Activated gamma-delta T cell (primary cell): ENCODE measurements around the gene PPP1R14C.
A peak's percentile ranks its signal among the peaks of the same experiment; 100 is the strongest.
"Not testable (repeated sequence)": the region's sequence is repeated elsewhere in the genome, so short reads cannot be mapped to it uniquely, and the experiment has no call there.

Experiments
- DNase-seq: peaks from one replicate; lab custom pipeline; 2025; lab: John Stamatoyannopoulos, UW
- total RNA-seq, 2 donors: gene quantifications; one replicate each; lab custom pipeline; 2026; lab: John Stamatoyannopoulos, UW

Gene PPP1R14C, protein sequence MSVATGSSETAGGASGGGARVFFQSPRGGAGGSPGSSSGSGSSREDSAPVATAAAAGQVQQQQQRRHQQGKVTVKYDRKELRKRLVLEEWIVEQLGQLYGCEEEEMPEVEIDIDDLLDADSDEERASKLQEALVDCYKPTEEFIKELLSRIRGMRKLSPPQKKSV
- total RNA-seq = 0.10 to 0.17 reads per million in 2 donors

DNA sequence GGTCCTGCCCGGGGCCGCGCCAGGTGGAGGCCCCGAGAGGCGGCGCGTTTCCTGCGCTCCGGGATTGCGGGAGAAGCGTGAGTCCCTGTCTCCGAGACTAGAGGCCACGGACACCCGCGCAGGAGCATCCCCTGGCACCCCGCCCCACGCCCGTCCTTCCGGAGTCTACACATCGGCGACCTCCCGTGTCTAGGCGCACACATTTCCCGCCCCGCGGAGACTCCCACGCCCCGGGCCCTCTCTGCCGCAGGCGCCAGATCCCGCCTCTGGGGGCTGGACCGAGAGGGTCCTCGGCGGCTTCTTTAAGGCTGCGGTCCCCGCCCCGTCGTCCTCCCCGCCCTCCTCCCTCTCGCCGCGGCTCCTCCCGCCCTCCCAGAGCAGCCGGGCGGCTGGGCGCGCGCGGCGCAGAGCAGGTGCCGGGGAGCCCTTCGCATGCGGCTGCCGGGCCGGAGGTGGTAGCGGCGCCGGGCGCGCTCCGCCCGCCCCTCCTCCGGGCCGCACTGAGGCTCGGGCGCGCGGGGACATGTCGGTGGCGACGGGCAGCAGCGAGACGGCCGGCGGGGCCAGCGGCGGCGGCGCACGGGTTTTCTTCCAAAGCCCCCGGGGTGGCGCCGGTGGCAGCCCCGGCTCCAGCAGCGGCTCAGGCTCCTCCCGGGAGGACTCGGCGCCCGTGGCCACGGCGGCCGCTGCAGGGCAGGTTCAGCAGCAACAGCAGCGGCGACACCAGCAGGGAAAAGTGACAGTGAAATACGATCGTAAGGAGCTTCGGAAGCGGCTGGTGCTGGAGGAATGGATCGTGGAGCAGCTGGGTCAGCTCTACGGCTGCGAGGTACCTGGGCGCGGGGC, at the start of gene PPP1R14C:
Gene PPP1R14C (plus strand): TSS at position 375 of the 846 bp plus-strand sequence. CDS start 149 bp downstream, at position 524.
- peak; percentile 21 for DNase-seq

DNA sequence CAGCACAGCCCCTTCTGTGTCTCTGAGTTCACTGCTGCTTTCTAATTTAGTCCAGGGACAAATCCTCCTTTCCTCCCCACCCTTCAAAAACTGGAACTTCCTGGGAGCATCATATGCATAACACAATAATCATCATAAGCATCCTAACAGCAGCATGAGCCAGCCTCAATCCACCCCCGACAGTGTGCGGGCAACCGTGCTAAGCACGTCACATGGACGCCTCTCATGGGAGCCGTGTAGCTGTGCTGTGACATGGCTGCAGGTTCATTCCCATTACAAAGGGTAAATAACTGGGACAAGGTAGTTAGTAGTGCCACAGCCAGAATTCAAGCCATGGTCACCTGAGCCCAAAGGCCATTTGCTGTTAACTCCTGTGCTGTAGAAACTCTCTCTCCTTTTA, 49.4 kb upstream of the PPP1R14C start:
- no peak for DNase-seq

DNA sequence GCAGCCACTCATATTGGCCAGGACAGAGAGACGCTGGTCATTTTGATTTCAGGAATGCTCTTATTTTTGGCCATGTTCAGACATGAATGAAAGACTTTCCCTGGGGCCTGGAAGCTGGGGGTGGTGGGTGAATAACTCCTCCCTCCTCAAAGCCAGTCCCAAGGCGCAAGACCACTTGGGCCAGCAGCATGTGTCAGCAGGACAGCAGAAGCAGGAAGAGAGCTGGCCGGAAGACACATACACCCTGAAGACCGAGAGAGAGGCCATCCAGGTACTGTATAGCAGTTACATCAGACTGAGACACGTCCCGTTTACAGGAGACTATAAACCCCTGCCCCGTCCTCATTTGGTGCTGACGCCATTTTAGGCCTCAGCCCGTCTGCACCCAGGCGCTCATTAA, 44.7 kb upstream of the PPP1R14C start:
- DNase-seq = no peak

DNA sequence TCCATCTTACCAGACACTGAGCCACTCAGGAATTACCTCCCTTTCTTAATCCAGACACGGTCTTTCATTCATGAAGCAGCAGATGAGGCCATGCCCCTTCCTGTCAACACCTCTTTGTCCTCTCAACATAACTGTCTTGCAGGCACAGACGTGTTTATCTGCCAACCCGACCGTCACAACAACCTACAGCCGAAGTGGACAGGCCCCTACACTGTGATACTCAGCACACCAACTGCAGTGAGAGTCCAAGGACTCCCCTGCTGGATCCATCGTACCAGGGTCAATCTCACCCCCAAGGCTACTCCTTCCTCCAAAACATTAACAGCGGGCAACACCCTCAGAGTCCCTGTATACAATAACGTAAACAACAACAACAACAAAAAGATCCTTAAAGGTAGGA, 43.3 kb upstream of the PPP1R14C start:
- no peak for DNase-seq

DNA sequence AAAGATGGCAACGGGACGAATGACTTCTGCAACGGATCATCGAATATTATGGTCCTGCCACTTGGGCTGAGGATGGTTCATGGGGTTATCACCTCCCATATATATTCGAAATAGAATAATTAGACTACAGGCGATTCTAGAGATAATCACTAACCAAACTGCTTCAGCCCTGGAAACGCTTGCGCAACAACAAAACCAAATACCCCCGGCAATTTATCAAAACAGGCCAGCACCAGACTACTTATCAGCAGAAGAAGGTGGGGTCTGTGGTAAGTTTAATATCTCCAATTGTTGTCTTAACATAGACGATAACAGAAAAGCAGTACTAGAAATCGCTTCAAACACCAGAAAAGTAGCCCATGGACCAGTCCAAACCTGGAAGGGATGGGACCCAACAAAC, 42.9 kb upstream of the PPP1R14C start:
- no peak for DNase-seq

DNA sequence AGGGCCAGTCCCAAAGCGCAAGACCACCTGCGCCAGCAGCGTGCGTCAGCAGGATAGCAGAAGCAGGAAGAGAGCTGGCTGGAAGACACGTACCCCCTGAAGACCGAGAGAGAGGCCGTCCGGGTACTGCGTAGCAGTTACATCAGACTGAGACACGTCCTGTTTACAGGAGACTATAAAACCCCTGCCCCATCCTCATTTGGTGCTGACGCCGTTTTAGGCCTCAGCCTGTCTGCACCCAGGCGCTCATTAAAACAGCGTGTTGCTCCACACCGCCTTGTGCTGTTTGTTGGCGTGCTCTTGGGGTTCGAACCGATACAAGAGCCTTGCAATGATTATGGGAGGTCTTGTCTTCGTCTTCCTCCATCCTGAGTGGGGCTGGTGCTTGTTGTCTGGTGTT, 42.1 kb upstream of the PPP1R14C start:
- no peak for DNase-seq

DNA sequence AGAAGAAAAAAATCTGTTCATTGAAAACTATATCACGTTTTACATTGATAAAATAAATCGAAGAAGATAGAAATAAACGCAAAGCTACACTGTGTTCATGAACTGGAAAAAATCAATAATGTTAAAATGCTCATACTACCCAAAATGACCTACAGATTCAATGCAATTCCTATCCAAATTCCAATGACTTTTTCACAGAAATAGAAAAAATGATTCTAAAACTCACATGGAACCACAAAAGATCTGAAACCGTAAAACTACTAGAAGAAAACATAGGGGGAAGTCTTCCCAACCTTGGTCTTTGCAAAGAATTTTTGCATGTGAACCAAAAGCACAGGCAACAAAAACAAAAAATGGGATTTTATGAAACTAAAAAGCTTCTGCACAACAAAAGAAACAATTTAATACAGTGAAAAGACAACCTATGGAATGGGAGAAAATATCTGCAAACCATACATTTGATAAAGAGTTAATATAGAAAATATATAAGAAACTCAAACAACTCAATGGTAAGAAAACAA, 40.0 kb upstream of the PPP1R14C start:
- DNase-seq = no peak

DNA sequence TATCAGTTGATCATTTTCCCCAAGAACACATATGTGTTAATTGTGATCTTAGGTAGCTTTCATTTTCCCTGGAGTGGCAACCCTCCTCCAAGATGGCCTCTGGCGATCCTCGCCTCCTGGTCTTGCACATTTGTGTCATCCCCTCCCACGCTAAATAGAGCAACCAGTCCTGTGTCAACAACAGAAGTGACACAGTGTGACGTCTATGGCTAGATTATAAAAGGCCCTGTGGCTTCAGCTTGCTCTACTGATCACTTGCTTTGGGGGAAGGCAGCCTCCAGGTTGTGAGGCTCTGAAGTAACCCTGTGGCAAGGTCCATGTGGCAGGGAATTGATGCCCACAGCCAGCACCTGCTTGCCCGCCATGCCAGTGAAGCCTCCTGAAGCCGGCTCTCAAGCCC, 30.6 kb upstream of the PPP1R14C start:
- DNase-seq = no peak

DNA sequence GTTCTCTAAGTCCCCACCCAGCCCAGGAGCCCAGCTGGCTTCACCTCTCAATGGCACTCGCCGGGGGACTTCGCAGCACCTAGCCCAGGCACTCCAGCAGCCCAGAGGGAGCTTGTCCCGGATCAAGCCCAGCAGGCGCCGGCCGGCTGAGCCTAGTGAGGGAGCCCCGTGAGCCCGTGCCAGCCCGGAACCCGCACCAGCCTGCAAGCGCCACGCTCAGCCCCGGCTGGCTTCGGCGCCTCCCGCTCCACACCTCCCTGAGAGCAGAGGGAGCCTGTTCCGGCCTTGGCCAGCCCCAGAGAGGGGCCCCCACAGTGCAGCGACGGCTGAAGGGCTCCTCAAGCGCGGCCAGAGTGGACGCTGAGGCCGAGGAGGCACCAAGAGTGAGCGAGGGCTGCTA, 27.1 kb upstream of the PPP1R14C start:
- no peak for DNase-seq

DNA sequence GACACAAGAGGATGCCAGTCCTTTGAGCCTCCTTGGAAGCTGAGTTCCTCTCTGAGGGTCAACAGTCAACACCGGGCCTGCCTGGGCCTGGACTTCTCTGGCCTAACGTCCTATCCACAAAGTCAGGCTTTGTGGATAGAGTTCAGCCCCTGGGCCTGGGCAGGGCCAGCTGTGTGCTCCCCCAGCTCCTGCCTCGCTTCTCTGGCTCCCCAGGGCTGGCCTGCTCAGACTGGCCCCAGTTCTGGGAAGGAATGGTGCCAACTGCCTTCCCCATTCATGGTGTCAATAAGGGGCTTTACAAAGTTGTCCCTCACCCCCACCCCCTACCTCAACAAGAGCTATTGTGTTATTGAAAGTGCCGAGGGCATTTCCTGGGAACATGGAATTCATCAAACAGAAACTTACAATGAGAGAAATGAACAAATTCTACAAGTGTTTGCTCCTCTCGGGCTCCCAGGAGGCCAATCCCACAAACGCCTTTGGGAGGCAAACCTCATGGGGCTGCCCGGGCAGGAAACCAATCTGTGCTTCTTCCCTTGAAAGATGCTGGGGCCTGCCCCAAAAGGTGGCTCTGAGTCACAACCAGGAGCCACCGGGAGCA, 26.5 kb upstream of the PPP1R14C start:
- no peak for DNase-seq

DNA sequence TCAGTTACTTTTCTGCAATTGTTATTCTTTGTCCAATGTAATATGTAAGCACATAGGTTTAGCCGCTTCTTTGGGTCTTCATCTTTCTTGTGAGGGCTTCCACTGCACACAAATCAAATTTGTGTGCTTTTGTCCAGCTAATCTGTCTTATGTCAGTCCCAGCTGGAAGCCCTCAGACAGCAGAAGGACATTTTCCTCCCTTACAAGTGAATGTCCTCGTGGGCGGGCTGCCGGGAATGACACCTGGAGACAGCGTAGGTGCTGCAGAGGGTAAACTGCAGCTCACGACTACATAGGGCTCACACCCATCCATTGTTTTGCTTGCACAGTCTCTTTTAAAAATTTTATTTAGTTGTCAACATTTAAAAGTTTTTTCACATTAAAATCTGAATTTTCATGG, 24.6 kb upstream of the PPP1R14C start:
- no peak for DNase-seq

DNA sequence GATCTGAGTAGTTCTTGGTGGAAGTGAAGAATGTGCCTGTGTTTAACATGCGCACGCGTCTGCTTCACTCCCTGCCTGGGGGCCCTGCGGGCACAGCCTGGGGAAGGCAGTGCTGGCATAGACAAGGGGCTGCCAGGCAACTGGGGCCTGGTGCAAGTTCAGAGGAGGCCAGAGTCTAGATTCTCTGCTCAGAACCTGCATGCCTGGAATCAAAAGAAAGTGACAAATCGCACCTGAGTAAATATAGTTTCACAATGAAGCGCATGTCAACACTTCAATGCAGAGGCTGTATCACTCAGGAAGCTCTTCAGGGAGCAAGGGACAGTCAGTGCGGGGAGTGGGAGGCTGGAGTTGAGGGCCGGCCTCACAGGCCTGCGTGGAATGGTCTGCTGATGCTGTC, 24.2 kb upstream of the PPP1R14C start:
- no peak for DNase-seq

DNA sequence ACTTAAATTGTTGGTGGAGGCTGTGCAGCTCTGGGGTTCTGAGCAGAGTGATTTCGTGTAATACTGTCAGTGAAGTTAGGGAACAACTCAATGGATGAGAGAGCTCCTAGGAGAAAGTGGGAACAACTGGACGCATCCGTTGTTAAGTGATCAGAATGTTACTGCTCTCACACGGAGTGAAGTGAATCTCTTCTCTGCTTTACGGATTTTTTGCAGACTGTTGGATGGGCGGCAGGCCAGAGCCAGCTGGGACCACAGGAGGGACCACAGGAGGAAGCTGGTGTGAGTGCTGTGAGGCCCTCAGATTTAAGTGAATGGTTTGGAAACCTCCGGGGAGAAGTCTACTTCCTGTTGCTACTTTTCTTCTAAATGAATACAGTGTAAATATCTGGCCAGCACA, 23.7 kb upstream of the PPP1R14C start:
- DNase-seq = no peak

DNA sequence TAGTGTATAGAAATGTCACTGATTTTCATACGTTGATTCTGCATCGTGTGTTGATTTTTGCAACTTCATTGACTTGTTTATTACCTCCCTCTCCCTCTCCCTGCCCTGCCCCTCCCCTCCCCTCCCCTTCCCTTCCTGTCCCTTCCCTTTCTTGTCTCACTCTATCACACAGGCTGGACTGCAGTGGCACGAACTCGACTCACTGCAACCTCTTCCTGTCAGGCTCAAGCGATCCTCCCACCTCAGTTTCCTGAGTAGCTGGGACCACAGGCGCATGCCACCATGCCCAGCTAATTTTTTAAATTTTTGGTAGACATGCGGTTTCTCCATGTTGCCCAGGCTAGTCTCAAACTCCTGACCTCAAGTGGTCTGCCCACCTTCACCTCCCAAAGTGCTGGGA, 19.2 kb upstream of the PPP1R14C start:
- DNase-seq = no peak

DNA sequence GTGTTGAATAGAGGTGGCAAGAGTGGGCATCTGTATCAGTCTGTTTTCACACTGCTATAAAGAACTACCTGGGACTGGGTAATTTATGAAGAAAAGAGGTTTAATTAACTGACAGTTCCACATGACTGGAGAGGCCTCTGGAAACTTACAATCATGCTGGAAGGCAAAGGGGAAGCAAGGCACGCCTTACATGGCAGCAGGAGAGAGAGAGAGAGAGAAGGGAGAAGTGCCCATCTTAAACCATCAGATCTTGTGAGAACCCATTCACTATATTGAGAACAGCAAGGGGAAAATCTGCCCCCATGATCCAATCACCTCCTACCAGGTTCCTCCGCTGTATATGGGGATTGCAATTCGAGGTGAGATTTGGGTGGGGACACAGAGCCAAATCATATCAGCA, 18.6 kb upstream of the PPP1R14C start:
- DNase-seq = no peak

DNA sequence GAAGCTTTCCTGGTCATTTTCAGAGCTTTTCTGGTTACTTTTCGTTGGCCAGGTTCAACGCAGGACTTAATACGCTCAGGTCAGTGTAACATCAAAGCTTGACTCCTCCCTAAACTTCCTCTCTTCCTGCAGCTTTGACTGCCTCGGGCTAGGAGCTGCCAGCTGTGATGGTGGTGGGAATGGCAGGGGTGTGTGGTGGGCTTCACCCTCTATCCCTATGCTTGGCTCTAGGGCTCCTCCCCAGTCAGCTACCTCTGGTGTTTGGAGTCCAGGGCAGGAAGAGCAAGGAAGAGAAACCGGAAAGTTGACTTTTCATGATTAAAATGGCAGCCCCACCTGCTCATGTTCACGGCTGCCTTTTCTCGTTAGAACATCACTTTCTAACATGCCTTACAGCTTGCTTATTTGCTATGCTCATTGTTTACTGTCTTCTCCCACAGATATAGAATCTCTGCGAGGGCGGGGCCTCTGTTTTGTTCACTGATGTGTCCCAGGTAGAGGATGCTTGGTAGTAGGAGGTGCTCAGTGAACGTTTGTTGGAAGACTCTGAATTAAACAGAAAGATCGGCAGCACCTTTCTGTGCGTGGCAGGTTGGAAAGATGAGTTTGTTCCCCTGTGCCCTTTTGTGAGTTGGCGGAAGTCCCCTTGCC, 16.1 kb upstream of the PPP1R14C start:
- no peak for DNase-seq

DNA sequence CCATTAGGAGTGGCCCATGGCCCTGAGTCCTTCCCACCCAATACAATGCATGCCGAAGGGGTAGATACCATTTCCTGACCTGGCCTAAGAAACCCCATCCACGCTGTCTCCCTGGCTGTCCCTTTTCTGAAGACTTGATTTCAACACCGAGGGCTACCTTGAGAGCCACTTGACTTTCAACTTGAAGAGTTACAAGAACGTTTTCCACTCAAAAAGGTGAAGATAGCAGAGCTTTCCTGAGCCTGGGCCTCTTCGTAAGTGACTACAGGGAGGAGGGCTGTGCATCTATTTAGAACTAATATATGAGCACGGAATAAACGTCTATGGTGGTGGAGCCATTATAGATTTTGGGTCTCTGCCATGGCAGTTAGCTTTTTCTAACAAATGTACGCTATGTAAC, 14.4 kb upstream of the PPP1R14C start:
- DNase-seq = no peak

DNA sequence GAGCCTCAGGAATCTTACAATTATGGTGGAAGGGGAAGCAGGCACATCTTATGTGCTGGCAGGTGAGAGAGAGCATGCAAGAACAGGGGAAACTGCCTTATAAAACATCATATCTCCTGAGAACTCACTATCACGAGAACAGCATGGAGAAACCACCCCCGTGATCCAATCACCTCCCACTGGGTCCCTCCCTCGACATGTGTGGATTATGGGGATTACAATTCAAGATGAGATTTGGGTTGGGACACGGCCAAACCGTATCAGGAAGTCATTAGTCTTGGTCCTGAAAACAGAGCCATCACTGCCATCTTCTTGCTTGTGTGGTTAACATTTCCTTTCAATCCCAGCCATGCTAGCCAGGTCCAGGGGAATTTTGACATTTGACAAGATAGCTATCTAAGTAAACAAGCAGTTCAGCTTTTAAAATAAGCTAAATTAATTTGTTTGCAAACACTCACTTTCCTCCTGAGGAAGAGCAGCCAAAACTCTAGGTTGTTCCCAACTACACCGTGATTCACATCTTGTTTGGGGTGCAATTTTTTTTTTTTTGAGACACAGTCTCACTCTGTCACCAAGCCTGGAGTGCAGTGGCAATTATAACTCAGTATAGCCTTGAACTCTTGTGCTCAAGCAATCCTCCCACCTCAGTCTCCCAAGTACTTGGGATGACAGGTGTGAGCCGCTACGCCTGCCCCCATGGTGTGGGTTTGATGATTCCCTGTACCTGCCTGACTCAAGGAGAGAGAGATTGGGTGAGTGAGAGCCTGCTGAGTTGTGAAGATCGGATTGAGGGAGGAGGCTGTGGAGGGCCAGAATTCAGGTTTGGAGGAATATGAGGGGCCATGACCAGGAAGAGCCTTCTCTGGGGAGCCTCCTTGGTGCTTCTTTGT, 13.0 kb upstream of the PPP1R14C start:
- DNase-seq = no peak

DNA sequence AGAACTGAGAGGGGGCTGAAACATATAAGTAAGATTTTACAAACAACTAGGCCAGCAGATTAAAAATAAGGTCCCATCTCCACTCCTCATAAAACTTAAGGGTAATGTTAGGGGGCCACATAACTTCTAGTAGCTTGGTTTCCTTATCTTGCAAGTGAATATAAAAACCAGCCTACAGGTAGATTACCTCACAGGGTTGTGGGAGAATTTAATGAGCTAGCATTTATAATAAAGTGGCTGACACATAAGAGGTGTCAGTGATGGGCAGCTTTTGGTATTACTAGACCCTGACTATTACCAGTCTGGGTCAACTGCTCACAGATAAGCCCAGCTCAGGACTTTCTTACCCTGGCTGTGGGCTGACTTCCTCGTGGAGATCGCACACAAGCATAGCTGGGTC, 9.2 kb upstream of the PPP1R14C start:
- DNase-seq = no peak

DNA sequence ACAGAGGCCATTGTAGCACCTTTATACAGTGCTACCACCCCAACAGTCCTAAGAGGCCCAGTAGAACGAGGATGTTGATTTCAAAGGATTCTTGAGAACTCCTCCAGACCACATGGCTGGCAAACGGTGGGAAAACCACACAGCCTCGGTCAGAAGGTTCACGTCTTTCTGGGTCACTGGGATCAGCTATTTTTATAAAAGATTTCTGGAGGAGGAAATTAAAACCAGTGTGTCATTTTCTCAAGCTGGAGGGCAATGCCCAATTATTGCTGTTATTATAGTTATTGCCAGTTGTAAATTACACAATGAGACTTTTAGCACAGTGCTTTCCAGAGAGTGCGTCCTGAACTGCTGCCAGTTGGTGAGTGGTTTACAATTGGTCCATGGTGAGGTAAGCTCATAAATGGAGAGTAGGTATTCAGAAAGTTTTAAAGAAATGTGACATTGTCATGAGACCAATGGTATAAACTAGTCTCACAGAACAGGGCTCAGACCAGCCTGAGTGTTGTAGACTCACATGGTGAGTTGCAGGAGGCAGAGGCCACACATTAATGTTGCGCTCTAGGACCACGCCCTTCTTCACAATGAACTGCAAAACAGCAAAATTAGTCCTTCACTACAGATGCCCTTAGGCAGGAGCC, 8.4 kb upstream of the PPP1R14C start:
- no peak for DNase-seq

DNA sequence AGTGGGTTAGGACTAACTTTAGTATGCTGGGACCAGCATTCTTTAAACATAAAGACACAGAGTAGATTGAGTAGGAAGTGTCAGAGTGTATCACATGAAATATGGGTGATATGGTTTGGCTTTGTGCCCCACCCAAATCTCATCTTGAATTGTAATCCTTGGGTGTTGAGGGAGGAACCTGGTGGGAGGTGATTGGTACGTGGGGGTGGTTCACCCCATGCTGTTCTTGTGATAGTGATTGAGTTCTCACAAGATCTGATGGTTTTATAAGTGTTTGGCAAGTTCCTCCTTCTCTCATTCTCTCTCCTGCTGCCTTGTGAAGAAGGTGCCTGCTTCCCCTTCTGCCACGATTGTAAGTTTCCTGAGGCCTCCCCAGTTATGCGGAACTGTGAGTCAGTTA, 5.1 kb upstream of the PPP1R14C start:
- DNase-seq = not testable (repeated sequence)
